Adipocyte (in vitro differentiated cells): ENCODE measurements around the gene PER1.
A peak's percentile ranks its signal among the peaks of the same experiment; 100 is the strongest.
"Not testable (repeated sequence)": the region's sequence is repeated elsewhere in the genome, so short reads cannot be mapped to it uniquely, and the experiment has no call there.

Source experiments
- DNase-seq: peaks from one replicate; pipeline ENCODE4 v3.0.0-alpha.2; 2015; ENCODE audit warnings: low read depth
- H3K27me3 ChIP-seq: replicated peaks from 2 replicates; pipeline ENCODE4 v1.7.0; 2013; ENCODE audit warnings: mild to moderate bottlenecking, low read length, moderate library complexity; ENCODE audit not compliant: control insufficient read depth, insufficient read depth
- H3K36me3 ChIP-seq: 2 replicates; pipeline ENCODE4 v1.7.0; 2013; ENCODE audit warnings: low read length, mild to moderate bottlenecking, moderate library complexity; ENCODE audit not compliant: control insufficient read depth, insufficient read depth, severe bottlenecking
- H3K4me1 ChIP-seq: 2 replicates; pipeline ENCODE4 v1.7.0; 2013; ENCODE audit warnings: mild to moderate bottlenecking, low read length, moderate library complexity; ENCODE audit not compliant: control insufficient read depth, insufficient read depth
- H3K4me3 ChIP-seq: 2 replicates; pipeline ENCODE4 v1.7.0; 2013; ENCODE audit warnings: mild to moderate bottlenecking, low read length, moderate library complexity
- H3K9ac ChIP-seq: 2 replicates; pipeline ENCODE4 v1.7.0; 2013; ENCODE audit warnings: mild to moderate bottlenecking, low read length, moderate library complexity
- H3K9me3 ChIP-seq: 2 replicates; pipeline ENCODE4 v1.7.0; 2013; ENCODE audit warnings: mild to moderate bottlenecking, low read length, moderate library complexity; ENCODE audit not compliant: control insufficient read depth

Gene PER1

DNA sequence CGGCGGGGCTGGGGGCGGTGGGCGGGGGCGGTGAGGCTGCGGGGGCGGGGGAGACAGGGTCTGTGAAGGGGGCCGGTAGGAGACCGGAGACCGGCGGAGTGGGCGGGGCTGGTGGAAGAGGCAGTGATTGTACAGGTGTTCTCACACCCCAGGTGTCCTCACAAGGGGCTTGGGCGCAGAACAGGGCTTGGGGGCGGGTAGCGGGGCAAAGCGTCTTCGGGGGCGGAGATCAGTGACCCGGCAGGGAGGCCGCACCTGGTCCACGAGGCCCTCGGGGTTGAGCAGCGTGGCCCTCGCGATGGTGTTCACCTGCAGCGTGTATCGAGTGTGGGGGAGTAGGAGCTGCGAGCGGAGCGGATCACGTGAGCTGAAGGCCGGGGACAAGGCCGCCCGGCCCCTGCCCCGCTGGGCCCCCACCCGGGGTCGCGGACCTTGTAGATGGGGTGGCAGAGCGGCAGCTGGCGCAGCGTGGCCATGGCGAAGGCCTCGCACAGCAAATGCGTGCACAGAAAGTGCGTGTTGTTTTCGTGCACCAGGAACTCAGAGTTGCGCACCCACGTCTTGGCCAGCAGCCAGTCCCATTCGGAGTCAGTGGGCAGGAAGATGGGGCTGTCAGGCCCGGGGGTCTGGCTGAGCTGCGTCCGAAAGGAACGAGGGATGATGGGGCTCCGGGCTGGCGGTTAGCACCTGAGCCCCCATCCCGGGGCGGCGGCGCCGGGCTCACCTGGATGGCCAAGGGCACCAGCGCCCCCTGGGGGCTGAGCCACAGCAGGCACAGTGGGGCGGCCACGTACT, 42.3 kb downstream of the PER1 start:
- no peak overlapping the region for H3K9ac ChIP-seq
- H3K36me3 ChIP-seq, result no peaks in the 10 kb centered on the region
- no peaks in the 10 kb centered on the region for H3K4me1 ChIP-seq
- no peak overlapping the region for H3K4me3 ChIP-seq
- DNase-seq, result peak; percentile 58
- peaks cover 51% of the 10 kb centered on the region for H3K27me3 ChIP-seq
- no peaks in the 10 kb centered on the region for H3K9me3 ChIP-seq

DNA sequence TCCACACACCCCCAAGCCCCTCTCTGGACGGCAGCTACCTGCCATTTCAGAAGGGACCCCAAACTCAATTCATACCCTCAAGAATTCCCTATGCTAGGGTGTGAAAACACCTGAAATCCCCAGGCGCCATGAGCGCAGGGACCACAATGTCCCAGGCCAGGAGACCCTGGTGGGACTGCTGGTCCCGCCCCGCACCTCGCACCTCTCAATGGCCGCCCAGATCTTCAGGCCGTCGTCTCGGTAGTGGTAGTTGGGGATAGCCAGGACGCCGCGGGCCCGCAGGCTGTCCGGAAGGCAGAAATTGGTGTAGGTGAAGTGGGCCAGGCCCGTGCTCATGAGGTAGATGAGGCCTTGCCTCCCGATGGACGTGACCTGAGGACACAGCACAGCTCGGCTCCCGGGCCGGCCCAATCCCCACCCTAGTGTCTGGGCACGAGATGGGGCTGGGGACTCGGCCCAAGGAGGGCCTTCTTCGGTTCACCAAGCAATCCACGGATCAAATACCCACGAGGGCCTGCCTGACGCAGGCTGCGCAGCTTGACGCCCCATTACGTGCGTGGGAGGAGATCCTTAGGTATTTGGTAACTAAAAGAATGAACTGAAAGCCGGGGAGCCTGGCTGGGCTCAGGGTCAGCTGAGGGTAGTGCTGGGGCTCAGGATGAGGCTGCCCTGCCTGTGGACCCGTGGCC, 43.1 kb downstream of the PER1 start:
- Histone ChIP-seq H3K4me1 (no peaks in the 10 kb centered on the region), H3K4me3 (no peak overlapping the region), H3K27me3 (peaks cover 44% of the 10 kb centered on the region), H3K36me3 (no peaks in the 10 kb centered on the region), H3K9me3 (no peaks in the 10 kb centered on the region), H3K9ac (no peak overlapping the region)
- DNase-seq, result no peak

DNA sequence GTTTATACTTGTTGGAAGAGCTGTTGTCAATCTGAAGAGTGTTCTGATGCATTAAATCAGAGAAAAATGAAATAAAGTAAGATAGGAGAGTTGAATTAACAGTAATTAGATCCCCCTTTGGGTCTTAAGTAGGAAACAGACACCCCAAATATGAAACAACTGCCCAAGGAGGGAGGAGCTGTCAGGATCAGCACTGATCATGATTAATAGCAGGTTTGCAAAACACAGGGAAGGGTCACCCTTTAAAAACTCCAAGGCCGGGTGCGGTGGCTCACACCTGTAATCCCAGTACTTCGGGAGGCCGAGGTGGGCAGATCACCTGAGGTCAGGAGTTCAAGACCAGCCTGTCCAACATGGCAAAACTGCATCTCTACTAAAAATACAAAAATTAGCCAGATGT, 45.2 kb downstream of the PER1 start:
- H3K9me3 ChIP-seq, DNase-seq, H3K36me3 ChIP-seq, H3K4me3 ChIP-seq, H3K4me1 ChIP-seq, H3K9ac ChIP-seq: not testable (repeated sequence)
- H3K27me3 ChIP-seq, result peaks cover 29% of the 10 kb centered on the region

DNA sequence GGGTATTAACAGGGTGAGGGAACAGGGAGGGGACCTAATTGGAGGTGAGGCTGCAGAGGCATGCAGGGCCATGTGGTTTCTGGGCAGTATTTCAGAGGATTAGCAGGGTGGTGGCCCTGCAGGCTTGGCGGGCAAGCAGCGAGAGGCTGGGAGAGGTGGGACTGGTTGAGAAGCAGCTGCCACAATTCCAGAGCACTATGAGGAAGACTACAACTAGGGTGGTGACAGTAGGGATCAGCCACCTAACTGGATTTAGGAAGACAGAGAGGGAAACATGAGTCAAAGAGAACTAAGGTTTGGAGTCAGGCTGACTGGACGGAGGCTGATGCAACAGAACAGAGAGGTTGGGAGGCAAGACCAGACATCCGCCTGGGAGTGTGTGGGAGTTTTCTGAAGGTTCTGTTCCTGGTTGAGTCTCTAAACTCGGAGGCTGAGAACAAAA, 46.2 kb downstream of the PER1 start:
- DNase-seq, result peak; percentile 16
- H3K9ac ChIP-seq, result no peak overlapping the region
- H3K4me1 ChIP-seq, result no peaks in the 10 kb centered on the region
- H3K27me3 ChIP-seq, result peaks cover 20% of the 10 kb centered on the region
- no peak overlapping the region for H3K4me3 ChIP-seq
- no peaks in the 10 kb centered on the region for H3K9me3 ChIP-seq
- H3K36me3 ChIP-seq, result no peaks in the 10 kb centered on the region

DNA sequence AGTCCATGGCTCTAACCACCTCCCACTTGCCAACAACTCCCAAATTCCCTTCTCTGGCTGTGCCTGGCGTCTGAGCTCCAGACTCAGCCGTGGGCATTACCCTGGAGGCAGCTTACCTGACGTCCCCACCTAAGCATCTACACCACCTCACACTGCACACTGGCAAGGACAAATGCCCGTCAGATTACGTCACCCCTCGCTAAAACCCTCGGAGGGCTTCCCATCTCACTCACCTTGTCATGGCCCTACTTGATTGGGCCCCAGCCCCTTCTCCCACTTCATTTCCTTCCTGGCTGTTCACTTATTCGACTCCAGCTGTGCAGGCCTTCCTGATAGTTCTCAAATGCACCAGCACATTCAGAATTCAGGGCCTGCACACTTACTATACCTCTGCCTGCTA, 47.3 kb downstream of the PER1 start:
- no peaks in the 10 kb centered on the region for H3K9me3 ChIP-seq
- H3K4me1 ChIP-seq, result no peaks in the 10 kb centered on the region
- DNase-seq, result no peak
- peaks cover 9% of the 10 kb centered on the region for H3K27me3 ChIP-seq
- no peak overlapping the region for H3K9ac ChIP-seq
- no peak overlapping the region for H3K4me3 ChIP-seq
- no peaks in the 10 kb centered on the region for H3K36me3 ChIP-seq

DNA sequence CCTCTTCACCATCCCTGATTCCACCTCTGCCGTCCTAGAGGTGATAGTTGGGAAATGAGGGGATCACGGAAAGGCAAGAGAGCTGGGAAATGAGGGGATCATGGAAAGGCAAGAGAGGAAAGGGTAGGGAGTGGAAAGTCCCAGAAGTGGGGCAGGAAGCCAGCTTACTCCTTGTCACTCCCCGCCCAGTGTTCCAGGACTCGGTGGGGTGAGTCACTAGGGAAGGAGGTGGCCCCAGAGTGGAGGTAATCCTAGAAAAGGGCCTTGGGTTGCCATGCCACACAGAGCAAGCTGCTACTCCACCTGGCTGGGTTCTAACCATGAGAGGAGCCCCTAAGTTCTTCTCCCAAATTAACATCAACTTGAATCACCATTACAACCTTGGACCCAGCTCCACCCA, 48.7 kb downstream of the PER1 start:
- Histone ChIP-seq H3K27me3 (no peaks in the 10 kb centered on the region), H3K9ac (no peak overlapping the region), H3K4me3 (no peak overlapping the region), H3K36me3 (no peaks in the 10 kb centered on the region), H3K9me3 (no peaks in the 10 kb centered on the region), H3K4me1 (no peaks in the 10 kb centered on the region)
- DNase-seq, result no peak

DNA sequence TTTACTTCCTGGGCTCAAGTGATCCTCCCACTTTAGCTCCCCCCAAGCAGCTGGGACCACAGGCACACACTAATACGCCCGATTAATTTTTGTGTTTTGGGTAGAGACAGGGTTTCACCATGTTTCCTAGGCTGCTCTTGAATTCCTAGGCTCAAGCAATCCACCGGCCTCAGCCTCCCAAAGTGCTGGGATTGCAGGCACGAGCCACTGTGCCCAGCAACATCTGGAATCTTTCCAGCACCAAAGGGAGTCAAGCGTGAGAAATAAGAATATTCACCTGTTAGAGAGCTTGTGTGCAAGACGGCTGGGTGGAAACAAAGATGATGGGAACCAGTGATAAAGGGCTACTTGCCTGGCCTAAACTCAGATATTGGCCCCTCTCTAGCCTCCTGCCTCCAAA, 50.5 kb downstream of the PER1 start:
- Histone ChIP-seq H3K9ac (no peak overlapping the region), H3K36me3 (no peaks in the 10 kb centered on the region), H3K4me3 (no peak overlapping the region), H3K27me3 (peaks cover 8% of the 10 kb centered on the region), H3K4me1 (no peaks in the 10 kb centered on the region), H3K9me3 (no peaks in the 10 kb centered on the region)
- no peak for DNase-seq

DNA sequence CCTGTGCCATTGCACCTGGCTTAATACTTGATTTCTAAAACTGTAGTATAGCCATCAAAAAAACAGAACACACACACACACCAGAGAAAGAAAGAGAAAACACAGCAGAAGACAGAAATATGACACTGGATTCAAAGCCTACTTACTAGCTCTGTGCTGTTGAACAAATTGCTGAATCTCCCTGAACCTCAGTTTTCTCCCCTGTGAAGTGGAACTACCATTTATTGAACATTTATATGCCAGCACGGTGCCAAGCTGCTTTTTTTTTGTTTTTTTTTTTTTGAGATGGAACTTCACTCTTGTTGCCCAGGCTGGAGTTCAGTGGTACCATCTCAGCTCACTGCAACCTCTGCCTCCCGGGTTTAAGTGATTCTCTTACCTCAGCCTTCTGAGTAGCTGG, 51.4 kb downstream of the PER1 start:
- no peak overlapping the region for H3K9ac ChIP-seq
- H3K4me3 ChIP-seq, result no peak overlapping the region
- no peaks in the 10 kb centered on the region for H3K4me1 ChIP-seq
- no peaks in the 10 kb centered on the region for H3K9me3 ChIP-seq
- H3K36me3 ChIP-seq, result no peaks in the 10 kb centered on the region
- DNase-seq, result no peak
- H3K27me3 ChIP-seq, result peaks cover 17% of the 10 kb centered on the region

DNA sequence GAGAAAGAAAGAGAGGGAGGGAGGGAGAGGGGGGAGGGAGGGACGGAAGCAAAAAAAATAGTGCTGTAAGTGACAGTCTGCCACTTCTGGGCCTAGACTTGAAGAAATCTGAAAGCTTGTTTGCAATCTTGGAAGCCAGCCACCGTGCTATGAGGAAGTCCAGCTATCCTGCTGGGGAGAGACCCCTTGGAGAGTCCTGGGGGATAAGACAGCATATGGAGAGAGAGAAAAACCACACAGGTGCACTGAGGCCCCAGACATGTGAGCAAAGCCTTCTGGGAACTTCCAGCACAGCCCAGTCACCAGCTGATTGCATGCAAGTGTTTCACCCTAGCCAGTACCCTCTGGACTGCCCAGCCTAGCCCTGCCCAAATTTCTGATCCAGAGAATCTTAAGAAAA, 52.1 kb downstream of the PER1 start:
- DNase-seq, result no peak
- H3K36me3 ChIP-seq, result no peaks in the 10 kb centered on the region
- H3K4me3 ChIP-seq, result no peak overlapping the region

DNA sequence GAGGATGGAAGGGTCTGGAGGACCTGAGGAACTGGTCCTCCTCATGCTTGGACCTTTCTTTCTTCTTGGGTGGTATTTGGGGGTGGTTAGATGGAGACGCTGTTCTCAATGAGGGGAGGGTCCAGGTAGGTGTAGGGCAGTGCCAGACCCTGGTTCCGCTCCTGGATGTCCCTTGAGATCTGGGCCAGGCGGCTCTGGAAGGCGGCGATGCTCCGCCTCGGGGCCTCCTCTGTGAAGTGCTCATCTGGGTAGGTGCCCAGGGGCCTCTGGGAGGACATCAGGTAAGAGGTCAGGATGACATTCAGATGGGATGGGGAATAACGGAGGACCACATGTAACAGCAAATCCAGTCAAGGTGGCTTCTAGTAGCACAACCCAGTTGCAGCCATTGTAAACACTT, 55.7 kb downstream of the PER1 start:
- Histone ChIP-seq H3K4me3 (no peak overlapping the region), H3K9me3 (no peaks in the 10 kb centered on the region), H3K4me1 (no peaks in the 10 kb centered on the region), H3K9ac (no peak overlapping the region), H3K36me3 (no peaks in the 10 kb centered on the region), H3K27me3 (peaks cover 42% of the 10 kb centered on the region)
- DNase-seq, result no peak

More for the DNA sequence above, 52.1 kb downstream of the PER1 start:
- Histone ChIP-seq H3K4me1 (no peaks in the 10 kb centered on the region), H3K27me3 (peaks cover 24% of the 10 kb centered on the region), H3K9ac (no peak overlapping the region), H3K9me3 (no peaks in the 10 kb centered on the region)

DNA sequence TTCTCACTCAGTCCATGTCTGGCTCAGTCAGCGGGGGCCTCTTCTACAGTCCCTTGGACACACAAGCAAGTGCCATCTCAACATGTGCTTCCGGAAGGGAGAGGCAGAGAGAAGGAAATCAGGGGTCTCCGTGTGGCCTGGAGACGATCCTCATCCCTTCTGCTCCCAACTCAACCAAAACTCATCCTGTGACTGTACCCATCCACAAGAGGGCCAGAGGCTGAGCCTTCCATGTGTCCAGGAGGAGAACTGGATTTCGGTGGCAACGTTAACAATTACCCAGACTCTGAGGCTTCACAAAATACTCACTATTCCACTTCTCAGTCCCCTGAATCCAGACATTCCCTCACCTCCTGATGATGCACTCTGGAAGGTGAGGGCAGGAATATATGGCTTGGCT, 56.8 kb downstream of the PER1 start:
- H3K9me3 ChIP-seq, result no peaks in the 10 kb centered on the region
- no peaks in the 10 kb centered on the region for H3K4me1 ChIP-seq
- H3K9ac ChIP-seq, result no peak overlapping the region
- H3K4me3 ChIP-seq, result no peak overlapping the region
- peaks cover 51% of the 10 kb centered on the region for H3K27me3 ChIP-seq
- no peaks in the 10 kb centered on the region for H3K36me3 ChIP-seq
- no peak for DNase-seq
